Activated gamma-delta T cell treated with Interleukin-2 at 50 U/mL for 16 hours (primary cell): ENCODE measurements around the gene ZMYND11.
"Not testable (repeated sequence)": the region's sequence is repeated elsewhere in the genome, so short reads cannot be mapped to it uniquely, and the experiment has no call there.

Experiments
- DNase-seq: peaks from one replicate; pipeline ENCODE4 v3.0.0-alpha.2; 2020

ZMYND11 gene

GRCh38 chr10:288316-289200, 153.3 kb downstream of the ZMYND11 start:
- no peak for DNase-seq

- DNase-seq: no peak
These were observed 154.3 kb downstream of the ZMYND11 start for GRCh38 chr10:289581-289980.

DNA sequence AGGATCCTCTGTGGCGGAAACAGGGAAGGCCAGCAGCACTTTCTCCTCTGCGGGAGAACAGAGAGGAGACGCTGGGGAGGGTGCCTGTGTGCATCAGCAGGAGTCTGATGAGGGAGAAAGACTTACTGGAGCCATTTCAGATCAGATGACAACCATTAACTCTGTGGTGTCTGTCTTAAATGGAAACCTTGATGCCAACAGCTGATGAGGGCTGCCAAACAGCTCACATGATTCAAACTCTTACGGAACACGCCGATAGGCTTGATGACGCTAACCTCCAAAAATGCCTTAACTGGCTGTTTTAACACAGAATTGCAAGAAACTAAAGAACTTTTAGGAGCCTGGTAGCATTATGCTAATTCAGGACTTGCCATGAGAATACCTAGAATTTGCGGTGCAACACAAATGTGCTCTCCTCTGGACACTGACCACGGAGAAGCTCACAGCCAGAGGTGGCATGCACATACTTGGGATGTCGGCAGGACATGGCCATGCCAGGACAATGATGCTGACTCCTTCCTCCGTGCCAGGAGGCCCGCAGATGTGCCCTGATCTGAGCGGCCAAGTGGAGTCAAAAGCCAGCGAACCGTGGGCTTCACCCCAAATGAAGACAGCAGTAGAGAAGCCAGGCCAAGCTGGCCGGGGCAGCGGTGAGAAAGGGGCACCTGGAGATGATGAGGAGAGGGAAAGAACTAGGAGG, 154.9 kb downstream of the ZMYND11 start:
- no peak for DNase-seq

DNA sequence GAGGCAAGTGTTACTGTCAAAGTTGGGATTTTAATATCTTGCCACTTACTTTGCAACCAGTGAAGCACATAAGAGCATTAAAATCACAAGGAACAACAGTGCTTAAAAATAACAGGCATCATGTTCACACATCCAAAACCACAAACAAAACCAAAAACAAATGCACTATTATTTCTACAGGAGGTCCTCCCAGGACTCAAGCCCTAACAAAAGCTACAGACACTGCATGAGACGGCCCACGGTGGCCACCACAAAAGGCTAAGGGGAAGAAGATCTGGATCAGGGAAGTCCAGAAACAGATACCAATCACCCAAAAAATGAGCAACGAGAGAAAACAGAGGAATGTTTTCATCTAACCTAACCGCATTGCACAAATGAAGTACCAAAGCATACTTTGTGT, 158.4 kb downstream of the ZMYND11 start:
- no peak for DNase-seq

GRCh38 chr10:297567-297966, 162.3 kb downstream of the ZMYND11 start:
- DNase-seq: no peak

DNA sequence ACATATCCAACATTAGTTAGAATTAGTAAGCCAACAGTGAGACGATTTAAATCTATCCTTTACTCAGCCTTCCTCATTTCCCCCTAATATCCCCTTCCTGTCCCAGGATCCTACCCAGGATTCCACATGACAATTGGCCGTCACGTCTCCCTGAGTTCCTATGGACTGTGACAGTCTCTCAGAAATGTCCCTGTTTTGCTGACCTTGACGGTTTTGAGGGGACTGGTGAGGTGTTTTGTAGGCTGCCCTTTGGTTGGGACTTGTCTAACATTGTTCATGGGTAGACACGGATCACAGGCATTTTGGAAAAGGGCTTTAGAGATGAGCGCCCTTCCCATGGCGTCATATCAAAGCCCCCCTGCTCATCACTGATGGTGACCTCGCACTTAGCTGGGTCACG, 162.8 kb downstream of the ZMYND11 start:
- no peak for DNase-seq

GRCh38 chr10:299512-299911, 164.3 kb downstream of the ZMYND11 start:
- DNase-seq: no peak

- no peak for DNase-seq
These were observed 164.7 kb downstream of the ZMYND11 start for GRCh38 chr10:299969-300368.

- not testable (repeated sequence) for DNase-seq
These were observed 165.3 kb downstream of the ZMYND11 start for GRCh38 chr10:300580-300979.

- no peak for DNase-seq
These were observed 166.3 kb downstream of the ZMYND11 start for GRCh38 chr10:301536-301935.
